ENCODE measurements around the gene ENPP6.

DNA sequence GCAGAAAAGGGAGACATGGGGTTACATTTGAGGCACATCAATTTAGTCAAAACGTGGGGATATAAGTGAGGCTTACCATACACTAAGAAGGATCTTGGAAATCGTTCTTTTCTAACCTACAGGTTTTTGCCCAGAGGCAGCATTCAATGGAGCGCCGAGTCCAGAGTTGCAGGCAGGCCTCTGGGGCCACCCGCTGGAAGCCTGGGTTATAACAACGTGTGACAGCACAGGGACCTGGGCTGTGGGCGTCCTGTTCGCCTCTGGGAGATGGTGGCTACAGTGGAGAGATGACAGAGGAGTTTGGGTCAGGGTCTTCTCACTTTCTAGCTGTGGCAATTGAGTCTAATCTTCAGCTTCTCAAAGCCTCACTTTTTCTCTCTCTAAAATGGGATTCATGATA, 53.9 kb downstream of the ENPP6 start:
- TF ChIP-seq POLR2AphosphoS5 (IDR thresholded peaks at IDR 0.05; ENCODE audit: low read depth, low read length), result no peak
- TF ChIP-seq TAF1 (IDR thresholded peaks at IDR 0.05; ENCODE audit: borderline replicate concordance, low read depth, low read length), result no peak
